Testis (tissue), 2 donors: ENCODE results near the gene SEPSECS.

Source experiments
- CTCF ChIP-seq, 3 experiments: fragments of 450-650 bp in 2 of 3; fragments of 200-600 bp in 1 of 3; sonication (generic) in 1 of 3; IDR thresholded peaks; one replicate each; pipeline ENCODE4 v1.5.1; 2016 to 2019; ENCODE audit warnings: antibody characterized with exemption in 3 of 3, mild to moderate bottlenecking in 2 of 3, moderate library complexity in 1 of 3
- POLR2A ChIP-seq: fragments of 450-650 bp; IDR thresholded peaks from one replicate; pipeline ENCODE4 v1.6.1; 2017; ENCODE audit warnings: antibody characterized with exemption, mild to moderate bottlenecking, moderate library complexity

- TF ChIP-seq CTCF (IDR thresholded peaks at IDR 0.05) (no peak), POLR2A (no peak)
Measured at GRCh38 chr4:25096251-25096980, 63.8 kb downstream of the SEPSECS start.
